Fibroblast of gingiva (primary cell): ENCODE measurements around the gene ORAI3.
"Not testable (repeated sequence)": the region's sequence is repeated elsewhere in the genome, so short reads cannot be mapped to it uniquely, and the experiment has no call there.

Source experiments
- DNase-seq: peaks from one replicate; pipeline ENCODE4 v3.0.0-alpha.2; 2011; ENCODE audit warnings: low read depth

ORAI3 gene

GRCh38 chr16:30924076-30924912, 24.6 kb upstream of the ORAI3 start:
- DNase-seq, result no peak

DNA sequence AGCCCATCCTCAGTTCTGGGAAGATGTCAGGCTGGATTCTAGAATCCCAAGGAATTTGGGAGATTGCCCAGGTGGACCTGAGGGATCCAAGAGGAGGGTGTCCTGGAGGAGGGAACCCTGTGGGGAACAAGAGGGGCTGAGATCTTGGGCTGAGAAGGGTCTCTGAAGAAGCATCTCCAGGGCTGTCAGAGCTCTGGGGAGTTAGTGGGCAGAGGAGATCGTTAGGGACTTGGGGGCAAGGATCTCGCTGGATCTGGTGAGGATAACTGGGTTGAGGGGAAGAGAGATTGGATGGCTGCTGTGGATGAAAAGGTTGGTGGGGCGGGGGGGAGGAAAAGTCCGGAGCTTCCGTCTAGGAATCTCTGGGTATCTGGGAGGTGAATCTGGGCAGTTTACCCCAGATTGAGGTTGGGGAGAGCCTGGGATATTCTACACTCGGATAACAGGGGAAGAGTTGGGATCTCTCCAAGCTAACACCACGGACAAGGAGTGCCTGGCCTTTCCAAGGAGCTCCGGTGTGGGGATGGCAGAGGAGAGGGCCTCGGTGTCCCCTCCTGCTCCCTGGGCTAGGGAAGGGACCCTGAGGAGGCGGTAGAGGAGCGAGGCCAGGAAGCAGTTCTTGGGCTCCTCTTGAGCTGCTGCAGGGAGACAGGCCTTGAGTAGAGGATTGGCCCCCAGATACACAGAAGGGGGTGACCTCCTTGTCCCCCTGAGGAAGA, 23.8 kb upstream of the ORAI3 start:
- DNase-seq, result no peak

GRCh38 chr16:30925632-30925987, 23.3 kb upstream of the ORAI3 start:
- no peak for DNase-seq

DNA sequence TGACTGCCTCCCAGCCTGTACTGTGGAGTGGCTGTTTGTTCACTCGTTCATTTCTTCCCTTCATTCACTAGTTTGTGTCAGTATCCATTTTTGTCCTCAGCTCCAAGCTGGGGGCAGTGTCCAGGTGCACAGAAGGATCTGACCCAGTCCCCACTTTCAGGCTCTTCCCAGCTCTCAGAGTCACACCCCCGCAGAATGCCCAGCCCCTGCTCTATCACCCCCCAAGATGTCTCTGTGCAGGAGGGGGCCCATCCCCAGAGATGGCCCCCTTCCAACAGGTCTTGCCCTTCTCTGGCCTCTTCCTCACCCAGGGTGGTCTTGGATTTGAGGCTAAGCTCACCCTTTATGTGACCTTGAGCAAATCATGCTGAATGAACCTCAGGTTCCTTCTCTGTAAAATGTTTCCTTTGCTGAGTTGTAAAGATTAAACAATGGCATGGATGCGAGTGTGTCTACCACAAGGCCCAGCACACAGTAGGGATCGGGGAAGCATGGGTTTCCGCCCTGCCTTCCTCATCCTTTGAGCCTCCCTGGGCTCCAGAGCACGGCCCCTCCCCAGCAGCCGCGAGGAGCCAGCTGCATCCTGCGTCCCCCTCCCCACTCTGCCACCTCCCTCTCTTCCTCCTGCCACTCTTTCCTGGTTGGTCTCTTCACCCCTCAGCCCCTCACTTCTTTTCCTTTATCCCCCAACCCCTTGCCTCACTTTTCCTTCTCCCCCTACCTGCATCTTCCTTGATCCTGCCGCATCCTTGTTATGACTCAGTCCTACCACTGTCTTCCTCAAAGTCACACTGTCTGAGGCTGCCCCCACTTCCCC, 22.7 kb upstream of the ORAI3 start:
- DNase-seq, result no peak

- no peak for DNase-seq
Observed at GRCh38 chr16:30926937-30927788, 21.7 kb upstream of the ORAI3 start.

DNA sequence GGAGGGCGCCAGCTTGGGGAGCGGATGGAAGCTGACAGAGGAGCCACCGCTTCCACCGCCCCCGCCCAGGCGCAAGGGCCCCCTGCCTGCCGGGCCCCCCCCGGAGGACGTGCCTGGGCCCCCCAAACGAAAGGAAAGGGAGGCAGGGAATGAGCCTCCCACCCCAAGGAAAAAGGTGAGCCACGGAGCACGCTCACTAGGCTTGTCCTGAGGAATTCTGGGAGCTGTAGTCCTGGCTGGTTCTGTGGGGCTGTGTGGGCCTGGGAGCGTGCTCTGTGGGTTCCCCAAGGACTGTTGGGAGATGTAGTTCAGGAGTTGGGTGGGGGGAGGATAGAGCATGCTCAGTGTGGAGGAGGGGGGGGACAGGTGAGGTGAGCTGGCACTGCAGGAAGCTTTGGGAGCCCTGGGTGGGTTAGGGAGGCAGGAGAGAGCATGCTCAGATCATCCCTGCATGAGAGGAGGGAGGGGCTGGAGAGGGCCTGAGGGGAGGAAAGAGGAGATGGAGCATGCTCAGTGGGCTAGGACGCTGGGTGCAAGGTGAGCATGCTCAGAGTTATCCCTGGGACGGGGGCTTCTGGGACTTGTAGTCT, 21.0 kb upstream of the ORAI3 start:
- no peak for DNase-seq

DNA sequence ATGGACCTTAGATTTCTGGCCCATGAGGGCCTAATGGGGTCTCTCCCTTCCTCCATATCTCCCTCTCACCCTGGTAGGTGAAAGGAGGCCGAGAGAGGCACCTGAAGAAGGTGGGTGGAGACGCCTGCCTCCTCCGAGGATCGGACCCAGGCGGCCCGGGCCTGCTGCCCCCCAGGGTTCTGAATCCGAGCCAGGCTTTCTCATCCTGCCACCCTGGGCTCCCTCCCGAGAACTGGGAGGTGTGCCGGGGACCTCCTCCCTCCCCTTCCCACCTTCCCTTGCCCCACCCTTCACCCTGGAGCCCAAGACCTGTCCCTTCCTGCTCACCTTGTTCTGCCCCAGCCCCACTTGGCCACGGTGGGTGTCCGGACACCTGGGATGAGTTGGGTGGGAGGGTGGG, 20.5 kb upstream of the ORAI3 start:
- no peak for DNase-seq

DNA sequence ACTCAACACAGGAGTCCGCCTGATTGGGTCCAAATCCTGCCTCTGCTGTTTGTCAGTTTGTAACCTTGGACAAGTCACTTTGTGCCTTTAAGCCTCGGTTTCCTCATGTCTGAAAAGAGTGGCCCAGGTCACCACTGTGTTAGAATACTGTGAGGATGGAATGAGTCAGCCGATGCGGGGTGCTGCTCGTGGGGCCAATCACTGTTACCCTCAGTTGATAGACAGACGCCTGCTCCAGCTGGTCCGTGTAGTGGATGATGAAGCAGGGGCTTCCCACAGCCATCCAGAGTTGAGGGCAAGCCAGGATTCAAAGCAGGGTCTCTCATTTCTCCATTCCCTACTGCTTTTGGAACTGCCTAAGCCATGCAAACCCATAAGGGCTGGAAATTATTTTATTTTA, 19.7 kb upstream of the ORAI3 start:
- no peak for DNase-seq

GRCh38 chr16:30930160-30930571, 18.7 kb upstream of the ORAI3 start:
- DNase-seq, result no peak

DNA sequence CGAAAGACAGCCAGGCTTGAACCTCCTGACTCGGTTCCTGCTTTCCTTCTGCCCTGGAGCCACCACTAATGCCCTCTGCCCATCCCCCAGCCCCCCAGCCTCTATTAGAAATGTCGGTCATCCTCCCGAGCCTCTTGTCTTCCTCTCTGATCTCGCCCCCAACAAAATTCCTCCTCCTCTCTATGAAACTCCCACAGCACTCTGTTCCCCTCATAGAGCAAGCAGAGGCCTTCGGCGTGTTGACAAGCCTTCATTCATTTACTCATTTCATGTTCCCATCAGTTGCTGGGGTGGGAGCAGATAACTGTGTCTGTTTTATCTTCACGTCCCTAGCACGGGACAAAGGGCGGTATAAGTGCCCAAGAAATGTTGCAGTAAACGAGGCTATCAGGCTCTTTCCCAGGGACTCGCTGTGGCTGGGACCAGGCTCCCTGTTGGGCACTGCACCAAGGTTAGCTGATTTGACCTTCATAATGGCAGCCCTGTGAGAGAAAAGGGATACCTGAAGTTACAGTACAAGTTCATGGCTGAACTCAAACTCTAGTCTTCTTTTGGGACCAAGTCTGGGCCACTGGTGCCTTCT, 17.7 kb upstream of the ORAI3 start:
- DNase-seq, result no peak

GRCh38 chr16:30934827-30935557, 13.9 kb upstream of the ORAI3 start:
- DNase-seq, result peak; percentile 27

- DNase-seq, result no peak
Observed at GRCh38 chr16:30937692-30938091, 11.2 kb upstream of the ORAI3 start.

- DNase-seq, result not testable (repeated sequence)
Observed at GRCh38 chr16:30939571-30939970, 9.3 kb upstream of the ORAI3 start.

DNA sequence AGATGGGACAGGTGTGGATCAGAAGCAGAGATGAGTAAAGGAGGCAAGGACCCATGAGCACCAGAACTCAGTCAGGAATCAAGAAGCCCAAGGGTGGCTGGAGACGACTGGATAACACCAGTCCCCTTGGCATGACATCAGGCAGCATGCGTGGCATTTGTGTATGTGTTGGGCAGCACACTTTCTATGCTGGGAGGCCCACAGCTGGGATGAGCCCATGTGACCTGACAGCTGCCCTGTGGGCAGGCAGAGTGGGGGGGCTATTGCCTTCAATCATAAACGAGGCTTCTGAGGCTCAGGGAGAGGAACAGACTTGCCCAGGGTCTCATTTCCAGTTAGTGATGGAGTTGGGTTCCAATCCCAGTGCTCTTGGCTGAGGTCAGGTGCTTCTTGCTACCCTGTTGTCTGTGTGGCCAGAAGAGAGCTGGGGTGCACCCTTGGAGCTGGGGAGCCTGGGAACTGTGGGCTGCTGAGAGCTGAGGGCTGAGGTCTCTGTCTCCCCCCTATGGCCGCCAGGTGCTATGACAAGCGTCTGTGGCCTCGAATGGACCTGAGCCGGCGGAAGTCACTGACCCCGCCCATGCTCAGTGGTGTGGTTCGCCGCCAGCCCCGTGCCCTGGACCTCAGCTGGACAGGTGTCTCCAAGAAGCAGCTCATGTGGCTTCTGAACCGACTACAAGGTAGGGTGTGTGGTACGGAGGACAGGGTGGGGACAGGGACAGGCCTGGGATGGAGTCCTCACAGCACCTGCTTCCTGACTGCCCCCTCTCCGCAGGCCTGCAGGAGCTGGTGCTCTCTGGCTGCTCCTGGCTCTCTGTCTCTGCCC, 7.1 kb upstream of the ORAI3 start:
- peak; percentile 46 for DNase-seq

DNA sequence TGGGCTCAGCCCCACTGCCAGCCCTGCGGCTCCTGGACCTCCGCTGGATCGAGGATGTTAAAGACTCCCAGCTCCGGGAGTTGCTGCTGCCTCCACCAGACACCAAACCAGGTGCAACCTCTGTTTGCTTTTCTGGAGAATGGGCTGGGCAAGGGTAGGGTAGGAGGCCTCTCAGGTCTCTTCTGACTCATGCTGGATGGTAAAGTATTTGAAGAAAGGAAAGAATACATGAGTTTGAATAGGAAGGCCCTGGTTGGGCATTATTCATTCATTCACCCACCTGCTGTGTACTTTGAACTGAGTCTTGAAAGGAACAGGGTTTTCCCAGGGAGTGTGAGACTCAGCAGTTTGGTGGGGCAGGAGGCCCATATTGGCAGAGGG, 6.5 kb upstream of the ORAI3 start:
- DNase-seq, result no peak

- no peak for DNase-seq
Observed at GRCh38 chr16:30944352-30944751, 4.5 kb upstream of the ORAI3 start.

DNA sequence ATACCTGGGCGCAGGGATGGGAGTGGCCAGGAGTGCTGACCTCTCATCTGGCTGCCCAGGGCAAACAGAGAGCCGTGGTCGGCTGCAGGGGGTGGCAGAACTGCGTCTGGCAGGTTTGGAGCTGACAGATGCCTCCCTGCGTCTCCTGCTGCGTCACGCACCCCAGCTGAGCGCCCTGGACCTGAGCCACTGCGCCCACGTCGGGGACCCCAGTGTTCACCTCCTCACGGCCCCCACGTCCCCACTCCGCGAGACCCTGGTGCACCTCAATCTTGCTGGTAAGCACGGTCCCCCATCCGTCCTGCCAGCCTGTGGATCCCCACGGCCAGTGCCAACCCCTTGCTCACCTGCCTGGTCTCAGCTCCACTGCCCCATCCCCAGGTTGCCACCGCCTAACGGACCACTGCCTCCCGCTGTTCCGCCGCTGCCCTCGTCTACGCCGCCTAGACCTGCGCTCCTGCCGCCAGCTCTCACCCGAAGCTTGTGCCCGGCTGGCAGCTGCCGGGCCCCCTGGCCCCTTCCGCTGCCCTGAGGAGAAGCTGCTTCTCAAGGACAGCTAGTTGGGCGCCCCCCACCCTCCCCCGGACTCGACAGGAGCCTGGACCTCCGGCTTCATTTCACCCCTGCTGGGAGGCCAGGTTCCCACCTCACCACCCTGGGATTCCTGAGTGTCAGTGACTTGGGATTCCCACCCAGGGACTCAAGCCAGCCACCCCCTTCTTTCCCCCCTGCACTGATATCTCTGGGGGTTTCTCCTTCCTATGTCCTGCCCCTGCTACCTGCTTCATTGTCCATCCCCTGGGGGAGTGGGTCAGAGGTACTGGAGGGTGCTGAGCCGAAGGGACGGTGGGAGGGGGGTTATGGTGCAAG, 2.0 kb upstream of the ORAI3 start:
- no peak for DNase-seq

DNA sequence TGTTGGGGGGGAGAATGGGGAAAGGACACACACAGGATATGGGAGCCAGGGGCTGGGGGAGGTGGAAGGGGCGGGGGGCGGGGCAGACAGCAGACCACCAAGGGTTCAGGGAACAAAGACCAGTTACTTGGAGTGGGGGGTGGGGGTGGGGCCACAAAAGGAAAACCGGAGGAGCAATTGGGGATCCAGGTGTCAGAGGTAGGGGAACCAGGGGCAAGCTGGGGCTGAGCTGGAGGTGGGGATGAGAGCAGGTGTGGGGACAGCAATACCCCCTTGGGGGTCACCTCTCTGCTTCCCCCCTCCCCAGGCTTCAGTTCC, 1.4 kb upstream of the ORAI3 start:
- DNase-seq, result no peak
